GM18507 (cell line): Measurements from ENCODE around the gene DAPK1.

Source experiments
- DNase-seq: peaks from one replicate; pipeline ENCODE4 v3.0.0; 2011; ENCODE audit warnings: low read depth; ENCODE audit not compliant: insufficient read length; ENCODE audit errors: extremely low spot score
- FAIRE-seq: peaks from 2 replicates; lab custom pipeline; 2011; peaks lifted over from hg19 to GRCh38; lab: Jason Lieb, UNC

DAPK1 gene

GRCh38 chr9:87622098-87622497 lies 124.4 kb downstream of the DAPK1 start:
- DNase-seq = no peak
- no peak for FAIRE-seq

- DNase-seq = no peak
- no peak for FAIRE-seq
These were observed 125.3 kb downstream of the DAPK1 start for GRCh38 chr9:87622923-87623322.

- FAIRE-seq = no peak
- no peak for DNase-seq
These were observed 130.7 kb downstream of the DAPK1 start for GRCh38 chr9:87628346-87628745.

GRCh38 chr9:87629104-87629503 lies 131.4 kb downstream of the DAPK1 start:
- no peak for FAIRE-seq

GRCh38 chr9:87630266-87630665 lies 132.6 kb downstream of the DAPK1 start:
- no peak for DNase-seq
- no peak for FAIRE-seq

More at GRCh38 chr9:87629104-87629503, 131.4 kb downstream of the DAPK1 start:
- DNase-seq = no peak

- FAIRE-seq = no peak
These were observed 133.2 kb downstream of the DAPK1 start for GRCh38 chr9:87630846-87631245.

GRCh38 chr9:87635656-87636501 lies 138.2 kb downstream of the DAPK1 start:
- FAIRE-seq (no peak), DNase-seq (no peak)

More at GRCh38 chr9:87630846-87631245, 133.2 kb downstream of the DAPK1 start:
- DNase-seq = no peak

GRCh38 chr9:87638292-87638691 lies 140.6 kb downstream of the DAPK1 start:
- FAIRE-seq (no peak), DNase-seq (no peak)

GRCh38 chr9:87639949-87640348 lies 142.3 kb downstream of the DAPK1 start:
- FAIRE-seq (no peak), DNase-seq (no peak)

- FAIRE-seq = no peak
- no peak for DNase-seq
These were observed 142.7 kb downstream of the DAPK1 start for GRCh38 chr9:87640385-87640795.

- FAIRE-seq (no peak), DNase-seq (no peak)
These were observed 143.4 kb downstream of the DAPK1 start for GRCh38 chr9:87641067-87641466.

- FAIRE-seq (no peak), DNase-seq (no peak)
These were observed 144.9 kb downstream of the DAPK1 start for GRCh38 chr9:87642330-87643106.

- FAIRE-seq (no peak), DNase-seq (no peak)
These were observed 145.5 kb downstream of the DAPK1 start for GRCh38 chr9:87643107-87643650.

GRCh38 chr9:87643778-87644570 lies 146.3 kb downstream of the DAPK1 start:
- FAIRE-seq (no peak), DNase-seq (no peak)

- DNase-seq (no peak), FAIRE-seq (no peak)
These were observed 147.0 kb downstream of the DAPK1 start for GRCh38 chr9:87644659-87645058.

- FAIRE-seq (no peak), DNase-seq (no peak)
These were observed 148.9 kb downstream of the DAPK1 start for GRCh38 chr9:87646546-87646945.

GRCh38 chr9:87647114-87647513 lies 149.4 kb downstream of the DAPK1 start:
- FAIRE-seq (no peak), DNase-seq (no peak)

- DNase-seq (no peak), FAIRE-seq (no peak)
These were observed 150.9 kb downstream of the DAPK1 start for GRCh38 chr9:87648606-87649005.

GRCh38 chr9:87650611-87651295 lies 153.1 kb downstream of the DAPK1 start:
- DNase-seq (no peak), FAIRE-seq (no peak)
